Loucy (cell line): Measurements from ENCODE around the gene NCKAP5.

Experiments used
- H2AFZ ChIP-seq: fragments of 200-600 bp; sonication (generic); 2 replicates; pipeline ENCODE4 v1.6.0; 2016; ENCODE audit warnings: antibody characterized with exemption, mild to moderate bottlenecking, low read length, moderate library complexity
- H3F3A ChIP-seq: fragments of 200-600 bp; 2 replicates; pipeline ENCODE4 v1.6.0; 2016; ENCODE audit warnings: antibody characterized with exemption, low read depth, mild to moderate bottlenecking
- H3K27me3 ChIP-seq: fragments of 200-600 bp; sonication (generic); 2 replicates; pipeline ENCODE4 v1.6.1; 2014; ENCODE audit warnings: low read length, mild to moderate bottlenecking; ENCODE audit not compliant: insufficient read depth, poor library complexity, severe bottlenecking
- H3K36me3 ChIP-seq: fragments of 200-600 bp; sonication (generic); 2 replicates; pipeline ENCODE4 v1.6.1; 2016; ENCODE audit warnings: low read length; ENCODE audit not compliant: insufficient read depth
- H3K4me1 ChIP-seq: fragments of 200-600 bp; sonication (generic); 2 replicates; pipeline ENCODE4 v1.5.1; 2014; ENCODE audit warnings: low read length, mild to moderate bottlenecking; ENCODE audit not compliant: insufficient read depth, poor library complexity, severe bottlenecking
- H3K4me2 ChIP-seq: fragments of 200-600 bp; sonication (generic); 2 replicates; pipeline ENCODE4 v1.6.0; 2014; ENCODE audit warnings: antibody characterized with exemption, low read length, low read depth, mild to moderate bottlenecking; ENCODE audit not compliant: poor library complexity, severe bottlenecking
- H3K4me3 ChIP-seq: fragments of 200-600 bp; sonication (generic); 2 replicates; pipeline ENCODE4 v1.5.1; 2014; ENCODE audit warnings: low read length, mild to moderate bottlenecking, mixed read lengths; ENCODE audit not compliant: poor library complexity, severe bottlenecking
- H3K79me2 ChIP-seq: fragments of 200-600 bp; sonication (generic); 2 replicates; pipeline ENCODE4 v1.6.1; 2014; ENCODE audit warnings: low read length; ENCODE audit not compliant: insufficient read depth
- H3K9ac ChIP-seq: fragments of 200-600 bp; sonication (generic); 2 replicates; pipeline ENCODE4 v1.6.0; 2014; ENCODE audit warnings: mild to moderate bottlenecking, low read depth, low read length, moderate library complexity; ENCODE audit not compliant: poor library complexity, severe bottlenecking
- H3K9me2 ChIP-seq: fragments of 200-600 bp; sonication (generic); replicated peaks from 2 replicates; pipeline ENCODE4 v1.6.1; 2016; ENCODE audit warnings: low read depth, low read length, mixed read lengths
- H3K9me3 ChIP-seq: fragments of 200-600 bp; sonication (generic); 2 replicates; pipeline ENCODE4 v1.6.1; 2014; ENCODE audit warnings: mild to moderate bottlenecking, antibody characterized with exemption, low read length, low read depth; ENCODE audit not compliant: insufficient read depth
- H4K20me1 ChIP-seq: fragments of 200-600 bp; sonication (generic); 2 replicates; pipeline ENCODE4 v1.6.0; 2014; ENCODE audit warnings: antibody characterized with exemption, low read length, mild to moderate bottlenecking; ENCODE audit not compliant: insufficient read depth, poor library complexity, severe bottlenecking
- CTCF ChIP-seq: fragments of 200-600 bp; sonication (generic); conservative IDR thresholded peaks from 2 replicates; pipeline ENCODE4 v1.5.1; 2014; ENCODE audit warnings: mild to moderate bottlenecking, antibody characterized with exemption, low read length
- EZH2phosphoT487 ChIP-seq: fragments of 200-600 bp; IDR thresholded peaks from 2 replicates; pipeline ENCODE4 v1.6.1; 2018; ENCODE audit warnings: antibody characterized with exemption, mild to moderate bottlenecking, moderate library complexity, borderline replicate concordance

Gene NCKAP5

GRCh38 chr2:132915812-132916549, 652.3 kb downstream of the NCKAP5 start:
- TF ChIP-seq EZH2phosphoT487 (no peak), CTCF (no peak)
- Histone ChIP-seq H3K79me2 (no peaks in the 10 kb centered on the region), H3K4me2 (no peak overlapping the region), H3F3A (no peaks in the 10 kb centered on the region), H2AFZ (no peak overlapping the region), H3K27me3 (no peaks in the 10 kb centered on the region), H3K9ac (no peak overlapping the region), H3K36me3 (no peaks in the 10 kb centered on the region), H3K4me3 (no peak overlapping the region), H3K4me1 (no peaks in the 10 kb centered on the region), H4K20me1 (no peaks in the 10 kb centered on the region), H3K9me2 (no peaks in the 10 kb centered on the region), H3K9me3 (no peaks in the 10 kb centered on the region)

GRCh38 chr2:132911726-132912724, 656.2 kb downstream of the NCKAP5 start:
- no peak overlapping the region for H3K4me3 ChIP-seq
- H3K9me3 ChIP-seq, result no peaks in the 10 kb centered on the region
- no peaks in the 10 kb centered on the region for H3K4me1 ChIP-seq
- no peaks in the 10 kb centered on the region for H4K20me1 ChIP-seq
- H2AFZ ChIP-seq, result no peak overlapping the region
- H3K36me3 ChIP-seq, result no peaks in the 10 kb centered on the region
- no peak for TF ChIP-seq EZH2phosphoT487
- no peak for TF ChIP-seq CTCF
- no peaks in the 10 kb centered on the region for H3K27me3 ChIP-seq
- H3K4me2 ChIP-seq, result no peak overlapping the region
- no peaks in the 10 kb centered on the region for H3K79me2 ChIP-seq
- H3K9ac ChIP-seq, result no peak overlapping the region
- no peaks in the 10 kb centered on the region for H3F3A ChIP-seq
- H3K9me2 ChIP-seq, result no peaks in the 10 kb centered on the region

GRCh38 chr2:132910432-132910831, 657.8 kb downstream of the NCKAP5 start:
- Histone ChIP-seq H3K9me2 (no peaks in the 10 kb centered on the region), H2AFZ (no peak overlapping the region), H3K9ac (no peak overlapping the region), H3K79me2 (no peaks in the 10 kb centered on the region), H4K20me1 (no peaks in the 10 kb centered on the region), H3K27me3 (no peaks in the 10 kb centered on the region), H3K4me3 (no peak overlapping the region), H3F3A (no peaks in the 10 kb centered on the region), H3K4me1 (no peaks in the 10 kb centered on the region), H3K4me2 (no peak overlapping the region), H3K36me3 (no peaks in the 10 kb centered on the region), H3K9me3 (no peaks in the 10 kb centered on the region)
- TF ChIP-seq EZH2phosphoT487 (no peak), CTCF (no peak)
